ENCODE data around the gene UNK. TPM values are rescaled to one million over a fixed set of nuclear protein-coding genes. Genes with fewer than 3 reads are reported as not detected.

The UNK gene
- total and polyA plus RNA-seq, 2 experiments from 2014 or later: 35.9 to 37.8 TPM

- Histone ChIP-seq H3K36me3 (no peaks in the 10 kb centered on the region), H3K4me1 (ENCODE audit: low read depth) (no peaks in the 10 kb centered on the region), H3K27ac (no peak overlapping the region), H3K9me3 (ENCODE audit: low read depth) (no peaks in the 10 kb centered on the region), H3K4me3 (no peak overlapping the region), H3K27me3 (no peaks in the 10 kb centered on the region)
- no peak for DNase-seq (ENCODE audit: low read depth in 1 of 2, low spot score in 1 of 2)
- no peak for TF ChIP-seq CTCF (IDR thresholded peaks at IDR 0.05; ENCODE audit: low read depth, low read length)
Observed at GRCh38 chr17:75743625-75744206, 40.9 kb upstream of the UNK start.

GRCh38 chr17:75748706-75749105, 35.9 kb upstream of the UNK start:
- Histone ChIP-seq H3K36me3 (no peaks in the 10 kb centered on the region), H3K4me1 (ENCODE audit: low read depth) (no peaks in the 10 kb centered on the region), H3K27me3 (no peaks in the 10 kb centered on the region), H3K27ac (no peak overlapping the region), H3K9me3 (ENCODE audit: low read depth) (no peaks in the 10 kb centered on the region), H3K4me3 (no peak overlapping the region)
- TF ChIP-seq CTCF (IDR thresholded peaks at IDR 0.05; ENCODE audit: low read depth, low read length): no peak
- DNase-seq (ENCODE audit: low read depth in 1 of 2, low spot score in 1 of 2): no peak

- DNase-seq (ENCODE audit: low read depth in 1 of 2, low spot score in 1 of 2): peak; percentile 80 to 88
- Histone ChIP-seq H3K9me3 (ENCODE audit: low read depth) (no peaks in the 10 kb centered on the region), H3K4me1 (ENCODE audit: low read depth) (no peaks in the 10 kb centered on the region), H3K27ac (no peak overlapping the region), H3K27me3 (no peaks in the 10 kb centered on the region), H3K4me3 (no peak overlapping the region), H3K36me3 (no peaks in the 10 kb centered on the region)
- TF ChIP-seq CTCF (IDR thresholded peaks at IDR 0.05; ENCODE audit: low read depth, low read length): peak; percentile 83
Observed at GRCh38 chr17:75749545-75750389, 34.8 kb upstream of the UNK start.

- no peaks in the 10 kb centered on the region for H3K4me1 ChIP-seq (ENCODE audit: low read depth)
- H3K4me3 ChIP-seq: no peak overlapping the region
- H3K9me3 ChIP-seq (ENCODE audit: low read depth): no peaks in the 10 kb centered on the region
- no peak overlapping the region for H3K27ac ChIP-seq
- no peak for DNase-seq (ENCODE audit: low read depth in 1 of 2, low spot score in 1 of 2)
- H3K36me3 ChIP-seq: no peaks in the 10 kb centered on the region
- H3K27me3 ChIP-seq: no peaks in the 10 kb centered on the region
- TF ChIP-seq CTCF (IDR thresholded peaks at IDR 0.05; ENCODE audit: low read depth, low read length): no peak
Observed at GRCh38 chr17:75750661-75751423, 33.8 kb upstream of the UNK start.

GRCh38 chr17:75751676-75752404, 32.8 kb upstream of the UNK start:
- no peaks in the 10 kb centered on the region for H3K4me1 ChIP-seq (ENCODE audit: low read depth)

More at GRCh38 chr17:75751676-75752404, 32.8 kb upstream of the UNK start:
- H3K27ac ChIP-seq: no peak overlapping the region
- H3K4me3 ChIP-seq: no peak overlapping the region
- no peaks in the 10 kb centered on the region for H3K27me3 ChIP-seq
- DNase-seq (ENCODE audit: low read depth in 1 of 2, low spot score in 1 of 2): no peak
- no peaks in the 10 kb centered on the region for H3K9me3 ChIP-seq (ENCODE audit: low read depth)
- H3K36me3 ChIP-seq: no peaks in the 10 kb centered on the region
- no peak for TF ChIP-seq CTCF (IDR thresholded peaks at IDR 0.05; ENCODE audit: low read depth, low read length)
